HG02588 (cell line): ENCODE measurements around the gene CHRNB1.
A peak's percentile ranks its signal among the peaks of the same experiment; 100 is the strongest.

Experiments used
- ATAC-seq: cut with Tn5 transposase; IDR thresholded peaks from one replicate; pipeline ENCODE4 v1.9.1; 2021; ENCODE audit warnings: mild to moderate bottlenecking, moderate library complexity; ENCODE audit not compliant: unreplicated experiment

The CHRNB1 gene

GRCh38 chr17:7444682-7445618, at the start of gene CHRNB1:
Gene CHRNB1 (plus strand): TSS chr17:7445061. CDS start chr17:7445128, 67 bp downstream.
- ATAC-seq, result no peak

GRCh38 chr17:7396147-7396546, 48.7 kb upstream of the CHRNB1 start:
- no peak for ATAC-seq

GRCh38 chr17:7398612-7399011, 46.2 kb upstream of the CHRNB1 start:
- ATAC-seq, result no peak

- no peak for ATAC-seq
These were observed 41.7 kb upstream of the CHRNB1 start for GRCh38 chr17:7403043-7403726.

- no peak for ATAC-seq
These were observed 41.2 kb upstream of the CHRNB1 start for GRCh38 chr17:7403727-7403976.

- peak; percentile 92 for ATAC-seq
These were observed 40.7 kb upstream of the CHRNB1 start, which contains the start of gene TMEM256 for GRCh38 chr17:7403977-7404736. Gene TMEM256 (minus strand): TSS chr17:7404097. CDS start chr17:7404084, 13 bp downstream.

GRCh38 chr17:7404737-7405349, 40.0 kb upstream of the CHRNB1 start:
- ATAC-seq, result peak; percentile 13

GRCh38 chr17:7405350-7406234, 39.3 kb upstream of the CHRNB1 start:
- no peak for ATAC-seq

GRCh38 chr17:7406235-7406825, 38.5 kb upstream of the CHRNB1 start:
- no peak for ATAC-seq

GRCh38 chr17:7407082-7407481, 37.8 kb upstream of the CHRNB1 start:
- no peak for ATAC-seq

- ATAC-seq, result no peak
These were observed 37.2 kb upstream of the CHRNB1 start, which contains the start of gene NLGN2 for GRCh38 chr17:7407485-7408251. Gene NLGN2 (plus strand): TSS chr17:7407845. CDS start chr17:7408256, 411 bp downstream.

GRCh38 chr17:7408252-7408727, 36.6 kb upstream of the CHRNB1 start:
- no peak for ATAC-seq

- no peak for ATAC-seq
These were observed 36.0 kb upstream of the CHRNB1 start for GRCh38 chr17:7408863-7409262.

GRCh38 chr17:7409716-7410115, 35.1 kb upstream of the CHRNB1 start:
- no peak for ATAC-seq

GRCh38 chr17:7410634-7411426, 34.0 kb upstream of the CHRNB1 start:
- no peak for ATAC-seq

GRCh38 chr17:7411427-7411750, 33.5 kb upstream of the CHRNB1 start:
- no peak for ATAC-seq

- ATAC-seq, result no peak
These were observed 31.4 kb upstream of the CHRNB1 start for GRCh38 chr17:7413346-7413985.
